ENCODE data around the gene VWDE. TPM values are rescaled to one million over a fixed set of nuclear protein-coding genes. Genes with fewer than 3 reads are reported as not detected.

The VWDE gene
- total and polyA plus RNA-seq, 10 of the 15 experiments (the other 5 are each of a cell fraction or from before 2014, with no cell fraction given), result 0.74 to 2.1 (median 1.3) TPM

DNA sequence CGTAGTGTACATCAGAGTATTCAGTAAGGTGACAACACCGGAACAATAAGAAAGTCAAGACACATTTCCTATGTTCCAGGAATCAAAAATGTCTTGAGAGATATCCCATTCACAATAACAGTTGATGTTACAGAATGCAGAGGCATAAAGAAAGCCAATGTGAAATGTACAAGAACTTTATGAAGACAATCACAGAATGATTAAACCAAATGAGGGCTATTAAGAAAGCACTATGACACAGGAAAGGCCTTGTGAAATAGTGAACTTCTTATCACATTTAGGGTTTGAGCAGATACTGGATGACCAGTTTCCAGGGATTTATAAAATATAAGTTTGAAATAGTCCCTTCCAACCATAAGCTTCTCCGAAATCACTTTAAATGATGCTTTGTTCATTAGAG, 52.7 kb downstream of the VWDE start (continued):
- TF ChIP-seq, protein P1, sequence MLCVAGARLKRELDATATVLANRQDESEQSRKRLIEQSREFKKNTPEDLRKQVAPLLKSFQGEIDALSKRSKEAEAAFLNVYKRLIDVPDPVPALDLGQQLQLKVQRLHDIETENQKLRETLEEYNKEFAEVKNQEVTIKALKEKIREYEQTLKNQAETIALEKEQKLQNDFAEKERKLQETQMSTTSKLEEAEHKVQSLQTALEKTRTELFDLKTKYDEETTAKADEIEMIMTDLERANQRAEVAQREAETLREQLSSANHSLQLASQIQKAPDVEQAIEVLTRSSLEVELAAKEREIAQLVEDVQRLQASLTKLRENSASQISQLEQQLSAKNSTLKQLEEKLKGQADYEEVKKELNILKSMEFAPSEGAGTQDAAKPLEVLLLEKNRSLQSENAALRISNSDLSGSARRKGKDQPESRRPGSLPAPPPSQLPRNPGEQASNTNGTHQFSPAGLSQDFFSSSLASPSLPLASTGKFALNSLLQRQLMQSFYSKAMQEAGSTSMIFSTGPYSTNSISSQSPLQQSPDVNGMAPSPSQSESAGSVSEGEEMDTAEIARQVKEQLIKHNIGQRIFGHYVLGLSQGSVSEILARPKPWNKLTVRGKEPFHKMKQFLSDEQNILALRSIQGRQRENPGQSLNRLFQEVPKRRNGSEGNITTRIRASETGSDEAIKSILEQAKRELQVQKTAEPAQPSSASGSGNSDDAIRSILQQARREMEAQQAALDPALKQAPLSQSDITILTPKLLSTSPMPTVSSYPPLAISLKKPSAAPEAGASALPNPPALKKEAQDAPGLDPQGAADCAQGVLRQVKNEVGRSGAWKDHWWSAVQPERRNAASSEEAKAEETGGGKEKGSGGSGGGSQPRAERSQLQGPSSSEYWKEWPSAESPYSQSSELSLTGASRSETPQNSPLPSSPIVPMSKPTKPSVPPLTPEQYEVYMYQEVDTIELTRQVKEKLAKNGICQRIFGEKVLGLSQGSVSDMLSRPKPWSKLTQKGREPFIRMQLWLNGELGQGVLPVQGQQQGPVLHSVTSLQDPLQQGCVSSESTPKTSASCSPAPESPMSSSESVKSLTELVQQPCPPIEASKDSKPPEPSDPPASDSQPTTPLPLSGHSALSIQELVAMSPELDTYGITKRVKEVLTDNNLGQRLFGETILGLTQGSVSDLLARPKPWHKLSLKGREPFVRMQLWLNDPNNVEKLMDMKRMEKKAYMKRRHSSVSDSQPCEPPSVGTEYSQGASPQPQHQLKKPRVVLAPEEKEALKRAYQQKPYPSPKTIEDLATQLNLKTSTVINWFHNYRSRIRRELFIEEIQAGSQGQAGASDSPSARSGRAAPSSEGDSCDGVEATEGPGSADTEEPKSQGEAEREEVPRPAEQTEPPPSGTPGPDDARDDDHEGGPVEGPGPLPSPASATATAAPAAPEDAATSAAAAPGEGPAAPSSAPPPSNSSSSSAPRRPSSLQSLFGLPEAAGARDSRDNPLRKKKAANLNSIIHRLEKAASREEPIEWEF (IDR thresholded peaks at IDR 0.05; ENCODE audit: insufficient replicate concordance, low read depth, low read length), result no peak
- no peak for TF ChIP-seq RBBP5 (conservative IDR thresholded peaks at IDR 0.05)
- TF ChIP-seq ZNF274 (IDR thresholded peaks at IDR 0.05; ENCODE audit: insufficient read depth, insufficient read length), result no peak
- TF ChIP-seq CBFB (IDR thresholded peaks at IDR 0.05; ENCODE audit: low read depth), result no peak
- no peak for TF ChIP-seq MTA3 (IDR thresholded peaks at IDR 0.05; ENCODE audit: borderline replicate concordance, low read length)

DNA sequence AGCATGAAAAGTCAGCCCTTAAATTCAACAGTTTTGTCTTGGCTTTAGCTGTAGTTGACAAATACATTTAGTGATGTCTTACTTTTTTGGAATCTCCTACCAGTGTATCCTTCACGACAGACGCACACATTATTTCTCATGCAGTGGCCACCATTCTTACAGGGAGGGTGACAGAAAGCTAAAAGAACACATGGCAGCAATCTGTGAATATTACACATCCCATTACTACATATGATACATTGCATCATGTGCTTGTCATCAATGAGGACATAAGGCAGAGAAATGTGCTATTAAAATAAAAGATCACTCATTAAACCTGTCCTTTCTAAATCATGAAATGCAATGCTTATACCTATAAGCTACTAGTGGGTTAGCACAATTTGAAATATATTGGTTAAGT, 66.6 kb downstream of the VWDE start:
- FAIRE-seq, result no peak
- no peaks in the 10 kb centered on the region for H3K79me2 ChIP-seq (ENCODE audit: control insufficient read depth, insufficient read depth, low read length)
- H3K36me3 ChIP-seq (ENCODE audit: control insufficient read depth in 2 of 2, insufficient read depth in 2 of 2, low read length in 1 of 2), result no peaks in the 10 kb centered on the region
- ChIA-PET CTCF (interaction anchor here (0.6 to 1.7 kb wide), 2 partner anchors 14 to 85 kb away, joined by 3 to 5 read pairs; no protein-coding TSS in a partner anchor), POLR2A (no interaction called here), SMC1A (ENCODE audit: uncharacterized antibody, unreplicated experiment) (interaction anchor here (0.8 to 1.2 kb wide), 2 partner anchors 11 to 14 kb away, joined by 3 read pairs; no protein-coding TSS in a partner anchor), RAD21 (ENCODE audit: unreplicated experiment) (no interaction called here)
- H3K9ac ChIP-seq (ENCODE audit: control insufficient read depth, insufficient read depth, low read length), result no peak overlapping the region
- intact Hi-C loops (cut with micrococcal nuclease; ENCODE audit: unreplicated experiment) (no loop called here), in situ Hi-C loops (cut with MboI) (no loop called here)
- BruUV-seq (replicated peaks), result no TSS peak
- H3K27me3 ChIP-seq (replicated peaks in 1 of 2; ENCODE audit: control insufficient read depth in 2 of 2, insufficient read depth in 2 of 2, low read length in 1 of 2), result no peaks in the 10 kb centered on the region
- no peak for DNase-seq (ENCODE audit: low read depth, low spot score)
- no peak overlapping the region for H2AFZ ChIP-seq (ENCODE audit: control insufficient read depth, low read depth, low read length)
- no peak overlapping the region for H3K4me3 ChIP-seq
- no peaks in the 10 kb centered on the region for H3K9me3 ChIP-seq (replicated peaks; ENCODE audit: control insufficient read depth, insufficient read depth, low read length)
- WGBS (ENCODE audit: insufficient coverage, insufficient replicate concordance, low lambda C conversion rate, missing lambda C conversion rate), result 87% methylated on average over 2 of the region's 2 CpGs
- H3K4me2 ChIP-seq (ENCODE audit: control insufficient read depth, insufficient read depth), result no peak overlapping the region
- TF ChIP-seq ASH2L (IDR thresholded peaks at IDR 0.05; ENCODE audit: borderline replicate concordance, low read depth), result no peak
- H3K4me1 ChIP-seq (ENCODE audit: control insufficient read depth, insufficient read depth, low read length), result no peaks in the 10 kb centered on the region
- ATAC-seq, result no peak
- no peaks in the 10 kb centered on the region for H4K20me1 ChIP-seq (ENCODE audit: control insufficient read depth, insufficient read depth)
- H3K27ac ChIP-seq (ENCODE audit: control insufficient read depth, insufficient read depth), result no peak overlapping the region

All from GM12878 (cell line).